IMR-90 (cell line): Measurements from ENCODE around the gene FAM53B. TPM values are rescaled to one million over a fixed set of nuclear protein-coding genes. Genes with fewer than 3 reads are reported as not detected.

Source experiments
- ATAC-seq: fragments of 200-7000 bp; cut with Tn5 transposase; 2 replicates; pipeline ENCODE4 v1.9.1; 2020; ENCODE audit warnings: low read depth, mild to moderate bottlenecking, moderate library complexity
- BruUV-seq: library from RNA; stranded (reverse); fragments of 400-500 nt; replicated peaks from 2 replicates; lab custom pipeline; 2021; lab: Mats Ljungman, UMichigan
- CTCF ChIA-PET: fragments of 300-600 bp; formaldehyde crosslinking; extraction: SDS; loops from one replicate; lab custom pipeline; 2021; ENCODE audit warnings: antibody characterized with exemption; lab: Yijun Ruan, JAX
- POLR2A ChIA-PET: fragments of 300-600 bp; sonication (Branson Sonifier 250); formaldehyde crosslinking; loops from one replicate; lab custom pipeline; 2022; ENCODE audit warnings: antibody characterized with exemption; ENCODE audit not compliant: unreplicated experiment; lab: Charles Lee
- DNase-seq: peaks from one replicate; pipeline ENCODE4 v3.0.0; 2013
- H2AFZ ChIP-seq: replicated peaks from 2 replicates; pipeline ENCODE3; 2013; ENCODE audit warnings: low read length, mild to moderate bottlenecking; ENCODE audit not compliant: poor library complexity
- H2AK5ac ChIP-seq: 2 replicates; pipeline ENCODE4 v1.6.1; 2013; ENCODE audit warnings: low read depth, low read length, inconsistent platforms
- H2AK9ac ChIP-seq: replicated peaks from 2 replicates; pipeline ENCODE3; 2013; ENCODE audit warnings: mild to moderate bottlenecking, low read depth, low read length, moderate library complexity; ENCODE audit not compliant: poor library complexity
- H2BK120ac ChIP-seq: 2 replicates; pipeline ENCODE4 v1.6.1; 2013; ENCODE audit warnings: low read depth, low read length, inconsistent platforms
- H2BK15ac ChIP-seq: 3 replicates; pipeline ENCODE4 v1.6.1; 2013; ENCODE audit warnings: low read depth, low read length, inconsistent platforms
- H2BK20ac ChIP-seq: 2 replicates; pipeline ENCODE4 v1.6.1; 2013; ENCODE audit warnings: low read depth, mild to moderate bottlenecking, inconsistent platforms, low read length, moderate library complexity
- H2BK5ac ChIP-seq: 2 replicates; pipeline ENCODE4 v1.6.1; 2013; ENCODE audit warnings: mild to moderate bottlenecking, low read depth, low read length, inconsistent platforms; ENCODE audit not compliant: poor library complexity, severe bottlenecking
- H3K14ac ChIP-seq: replicated peaks from 2 replicates; pipeline ENCODE4 v1.6.1; 2013; ENCODE audit warnings: low read depth, low read length, inconsistent platforms
- H3K18ac ChIP-seq: 2 replicates; pipeline ENCODE4 v1.6.1; 2013; ENCODE audit warnings: low read depth, low read length, control low read depth
- H3K23ac ChIP-seq: 2 replicates; pipeline ENCODE4 v1.6.1; 2013; ENCODE audit warnings: low read depth, low read length, inconsistent platforms
- H3K27ac ChIP-seq: 2 replicates; pipeline ENCODE4 v1.5.1; 2013; ENCODE audit warnings: mild to moderate bottlenecking, control low read depth, low read length; ENCODE audit not compliant: insufficient read depth
- H3K27me3 ChIP-seq: 2 replicates; pipeline ENCODE4 v1.6.1; 2013; ENCODE audit warnings: low read length; ENCODE audit not compliant: control insufficient read depth, insufficient read depth
- H3K36me3 ChIP-seq: 2 replicates; pipeline ENCODE4 v1.6.1; 2013; ENCODE audit warnings: low read length, mixed read lengths; ENCODE audit not compliant: control insufficient read depth, insufficient read depth
- H3K4ac ChIP-seq: 2 replicates; pipeline ENCODE4 v1.6.1; 2013; ENCODE audit warnings: low read depth, low read length, inconsistent platforms
- H3K4me1 ChIP-seq: 2 replicates; pipeline ENCODE4 v1.6.1; 2013; ENCODE audit warnings: low read length, mixed read lengths; ENCODE audit not compliant: control insufficient read depth, insufficient read depth
- H3K4me2 ChIP-seq: 2 replicates; pipeline ENCODE4 v1.6.1; 2013; ENCODE audit warnings: low read depth, mild to moderate bottlenecking, control low read depth, low read length, moderate library complexity
- H3K4me3 ChIP-seq: 2 replicates; pipeline ENCODE4 v1.5.1; 2013; ENCODE audit warnings: low read depth, mild to moderate bottlenecking, control low read depth, low read length, moderate library complexity; ENCODE audit not compliant: insufficient read depth
- H3K56ac ChIP-seq: 2 replicates; pipeline ENCODE4 v1.6.1; 2013; ENCODE audit warnings: low read length, inconsistent platforms; ENCODE audit not compliant: insufficient read depth; ENCODE audit errors: extremely low read depth
- H3K79me1 ChIP-seq, 2 experiments: 2 replicates each; pipeline ENCODE4 v1.6.1; 2013; ENCODE audit warnings: low read length in 2 of 2, inconsistent platforms in 1 of 2, low read depth in 1 of 2
- H3K9ac ChIP-seq: 2 replicates; pipeline ENCODE4 v1.6.1; 2013; ENCODE audit warnings: low read depth, low read length, control low read depth
- H3K9me1 ChIP-seq: 2 replicates; pipeline ENCODE4 v1.6.1; 2013; ENCODE audit warnings: low read length, inconsistent platforms; ENCODE audit not compliant: insufficient read depth
- H3K9me3 ChIP-seq: 2 replicates; pipeline ENCODE4 v1.6.1; 2013; ENCODE audit warnings: low read length; ENCODE audit not compliant: control insufficient read depth, insufficient read depth
- H4K20me1 ChIP-seq: 2 replicates; pipeline ENCODE4 v1.6.1; 2013; ENCODE audit warnings: low read length, inconsistent platforms; ENCODE audit not compliant: insufficient read depth
- H4K5ac ChIP-seq: 2 replicates; pipeline ENCODE4 v1.6.1; 2013; ENCODE audit warnings: mild to moderate bottlenecking, low read depth, low read length, control low read depth
- H4K8ac ChIP-seq, 2 experiments: 2 replicates each; pipeline ENCODE4 v1.6.1; 2013; ENCODE audit warnings: low read depth in 2 of 2, low read length in 2 of 2, control low read depth in 1 of 2, inconsistent platforms in 1 of 2
- H4K91ac ChIP-seq: 2 replicates; pipeline ENCODE4 v1.6.1; 2013; ENCODE audit warnings: low read depth, low read length, inconsistent platforms; ENCODE audit not compliant: insufficient read depth
- BHLHE40 ChIP-seq: fragments of 150-350 bp; IDR thresholded peaks from 2 replicates; pipeline ENCODE4 v1.6.1; 2016; ENCODE audit warnings: mild to moderate bottlenecking, low read depth, low read length
- CEBPB ChIP-seq: IDR thresholded peaks from 2 replicates; pipeline ENCODE4 v1.6.1; 2012; ENCODE audit warnings: low read depth, low read length, improper control_type of control experiment
- CHD1 ChIP-seq: IDR thresholded peaks from 2 replicates; pipeline ENCODE4 v1.6.1; 2012; ENCODE audit warnings: low read depth, low read length, improper control_type of control experiment
- CTCF ChIP-seq: conservative IDR thresholded peaks from 2 replicates; pipeline ENCODE4 v1.5.1; 2012; ENCODE audit warnings: mild to moderate bottlenecking, low read depth, low read length, improper control_type of control experiment
- FOS ChIP-seq: fragments of 150-350 bp; IDR thresholded peaks from 2 replicates; pipeline ENCODE4 v1.6.1; 2016; ENCODE audit warnings: low read depth, low read length
- MAFK ChIP-seq: IDR thresholded peaks from 2 replicates; pipeline ENCODE4 v1.6.1; 2012; ENCODE audit warnings: low read depth, low read length, improper control_type of control experiment
- MAZ ChIP-seq: IDR thresholded peaks from 2 replicates; pipeline ENCODE4 v1.6.1; 2012; ENCODE audit warnings: low read depth, mild to moderate bottlenecking, low read length, improper control_type of control experiment, moderate library complexity, borderline replicate concordance
- MXI1 ChIP-seq: IDR thresholded peaks from 2 replicates; pipeline ENCODE4 v1.6.1; 2012; ENCODE audit warnings: low read depth, mild to moderate bottlenecking, low read length, moderate library complexity, borderline replicate concordance
- NFE2L2 ChIP-seq: fragments of 150-350 bp; IDR thresholded peaks from 2 replicates; pipeline ENCODE4 v1.6.1; 2016; ENCODE audit warnings: low read depth, mild to moderate bottlenecking, low read length
- POLR2A ChIP-seq: IDR thresholded peaks from 2 replicates; pipeline ENCODE4 v1.6.1; 2012; ENCODE audit warnings: mild to moderate bottlenecking, low read depth, low read length
- RAD21 ChIP-seq: IDR thresholded peaks from 2 replicates; pipeline ENCODE4 v1.6.1; 2012; ENCODE audit warnings: low read length, improper control_type of control experiment
- RCOR1 ChIP-seq: IDR thresholded peaks from 2 replicates; pipeline ENCODE4 v1.6.1; 2012; ENCODE audit warnings: mild to moderate bottlenecking, low read length, improper control_type of control experiment; ENCODE audit not compliant: insufficient replicate concordance
- RFX5 ChIP-seq: IDR thresholded peaks from 2 replicates; pipeline ENCODE4 v1.8.0; 2012; ENCODE audit warnings: low read depth, mild to moderate bottlenecking, low read length, moderate library complexity
- SMC3 ChIP-seq: fragments of 150-350 bp; IDR thresholded peaks from 2 replicates; pipeline ENCODE4 v1.6.1; 2016; ENCODE audit warnings: low read depth, mild to moderate bottlenecking, antibody characterized with exemption, low read length, moderate library complexity
- USF2 ChIP-seq: fragments of 150-350 bp; IDR thresholded peaks from 2 replicates; pipeline ENCODE4 v1.6.1; 2017; ENCODE audit warnings: mild to moderate bottlenecking, antibody characterized with exemption, low read length, low read depth
- WGBS, 2 experiments: methylation state at CpG; one replicate each; pipeline versions ENCODE4 v1.1.5 to v1.1.7; 2013; ENCODE audit warnings: missing lambda C conversion rate in 2 of 2; ENCODE audit not compliant: insufficient read length in 1 of 2; ENCODE audit errors: extremely low coverage in 2 of 2; 5-methylcytosine and 5-hydroxymethylcytosine counted together
- dilution Hi-C: fragments of 300-500 bp; cut with HindIII; formaldehyde crosslinking; loops from one replicate; pipeline ENCODE4 v1.14.3; 2018; ENCODE audit warnings: low sequenced_read_pairs; ENCODE audit not compliant: unreplicated experiment
- in situ Hi-C: fragments of 300-500 bp; cut with MboI; formaldehyde crosslinking; loops from 3 replicates; pipeline ENCODE4 v1.14.3; 2019; ENCODE audit warnings: low sequenced_read_pairs, inconsistent platforms, mixed read lengths
- intact Hi-C: fragments of 100-400 bp; cut with micrococcal nuclease; formaldehyde crosslinking; loops from 2 replicates; pipeline ENCODE4 v1.10.0; 2022
- polyA plus RNA-seq, 3 experiments: library from polyadenylated mRNA; depleted of rRNA; stranded (reverse); fragments of >200 nt; gene quantifications; 2 replicates each; pipeline ENCODE4 v1.2.3, GENCODE V29; 2012; ENCODE audit warnings: low replicate concordance in 1 of 3
- total RNA-seq: library from RNA; depleted of rRNA; stranded (reverse); fragments of >200 nt; gene quantifications from 2 replicates; pipeline ENCODE4 v1.2.3, GENCODE V29; 2012

Gene FAM53B
- total and polyA plus RNA-seq, 2 of the 4 experiments (the other 2 are of a cell fraction): 3.8 to 5.7 TPM

- H2BK5ac ChIP-seq: no peak overlapping the region
- no peak overlapping the region for H3K4me2 ChIP-seq
- H3K4ac ChIP-seq: no peak overlapping the region
- H3K56ac ChIP-seq: no peak overlapping the region
- DNase-seq (no peak), ATAC-seq (no peak)
- BruUV-seq: no TSS peak
- no peak overlapping the region for H2AFZ ChIP-seq
- dilution Hi-C loops: no loop called here
- H3K27me3 ChIP-seq: no peaks in the 10 kb centered on the region
- in situ Hi-C loops: no loop called here
- POLR2A ChIA-PET: no interaction called here
- no peak overlapping the region for H4K8ac ChIP-seq
- H2BK120ac ChIP-seq: no peak overlapping the region
- no peak overlapping the region for H4K5ac ChIP-seq
- H4K91ac ChIP-seq: no peak overlapping the region
- H2BK15ac ChIP-seq: no peak overlapping the region
- H3K9me3 ChIP-seq: no peaks in the 10 kb centered on the region
- intact Hi-C loops: no loop called here
- H3K79me1 ChIP-seq: peaks cover 0 to 2% of the 10 kb centered on the region in 2 experiments; a peak in 1 of 4 replicates
- TF ChIP-seq MAZ: no peak
- no peak for TF ChIP-seq SMC3
- TF ChIP-seq RAD21: no peak
- no peak for TF ChIP-seq MXI1
- no peak for TF ChIP-seq MAFK
- TF ChIP-seq USF2: no peak
- no peak for TF ChIP-seq POLR2A
- no peak for TF ChIP-seq NFE2L2
- TF ChIP-seq BHLHE40: no peak
- no peak for TF ChIP-seq CEBPB
- TF ChIP-seq RFX5: no peak
- TF ChIP-seq RCOR1: no peak
- no peak for TF ChIP-seq FOS
- TF ChIP-seq CHD1: no peak
- TF ChIP-seq CTCF: no peak
- no peak overlapping the region for H2AK9ac ChIP-seq
- no peak overlapping the region for H3K9ac ChIP-seq
- no peak overlapping the region for H3K23ac ChIP-seq
- H3K4me3 ChIP-seq: no peak overlapping the region
- no peak overlapping the region for H3K18ac ChIP-seq
- no peaks in the 10 kb centered on the region for H3K4me1 ChIP-seq
- H3K36me3 ChIP-seq: peaks cover 12% of the 10 kb centered on the region
- H3K9me1 ChIP-seq: peaks cover 14% of the 10 kb centered on the region; the same call in 1 of the 2 replicates
- no peak overlapping the region for H2BK20ac ChIP-seq
- H3K14ac ChIP-seq: no peak overlapping the region
- no peak overlapping the region for H3K27ac ChIP-seq
- no peak overlapping the region for H2AK5ac ChIP-seq
- WGBS, 2 experiments: 92% methylated on average over 2 of the region's 3 CpGs; no CpG with 5 or more reads in 1 of the 2 experiments
- no peaks in the 10 kb centered on the region; the same call in 1 of the 2 replicates for H4K20me1 ChIP-seq
- CTCF ChIA-PET: no interaction called here
Observed at GRCh38 chr10:124695259-124695658, 48.9 kb downstream of the FAM53B start.
